HEK293 (cell line): ENCODE results near the gene DZIP1.

Experiments
- CTCF ChIA-PET: fragments of 350-600 bp; formaldehyde crosslinking; extraction: SDS; loops from one replicate; lab custom pipeline; 2021; ENCODE audit warnings: antibody characterized with exemption; lab: Yijun Ruan, JAX
- POLR2A ChIA-PET: fragments of 300-600 bp; formaldehyde crosslinking; extraction: SDS; loops from one replicate; lab custom pipeline; 2020; ENCODE audit warnings: antibody characterized with exemption, inconsistent platforms; lab: Yijun Ruan, JAX
- H3K27ac ChIP-seq: fragments of 200-500 bp; sonication (Bioruptor generic); 2 replicates; pipeline ENCODE4 v1.5.1; 2014; ENCODE audit warnings: low read depth, low read length, control low read depth, inconsistent platforms; ENCODE audit errors: extremely low read depth
- H3K36me3 ChIP-seq, 2 experiments: fragments of 200-500 bp in 1 of 2; sonication (Bioruptor generic) in 1 of 2; 1 replicate in 1 of 2; 2 replicates in 1 of 2; pipeline ENCODE4 v1.5.1; 2014 to 2017; ENCODE audit warnings: inconsistent platforms in 2 of 2, low read length in 2 of 2; ENCODE audit not compliant: control insufficient read depth in 2 of 2, insufficient read depth in 1 of 2
- H3K4me1 ChIP-seq: fragments of 200-500 bp; sonication (Bioruptor generic); 2 replicates; pipeline ENCODE4 v1.5.1; 2014; ENCODE audit warnings: mild to moderate bottlenecking, low read length, inconsistent platforms; ENCODE audit not compliant: control insufficient read depth, insufficient read depth
- H3K4me3 ChIP-seq: 2 replicates; pipeline ENCODE4 v1.5.1; 2011; ENCODE audit warnings: low read depth, mild to moderate bottlenecking, control low read depth, low read length, moderate library complexity
- H3K9me3 ChIP-seq: fragments of 200-500 bp; sonication (Bioruptor generic); 2 replicates; pipeline ENCODE4 v1.5.1; 2014; ENCODE audit warnings: low read depth, low read length, inconsistent platforms; ENCODE audit not compliant: control insufficient read depth, insufficient read depth
- BCL11B ChIP-seq: fragments of 450-650 bp; formaldehyde crosslinking; IDR thresholded peaks from 2 replicates; pipeline ENCODE4 v1.5.1; 2016; ENCODE audit warnings: low read depth, missing biosample characterization, missing genetic modification characterization
- GLIS2 ChIP-seq: fragments of 450-650 bp; formaldehyde crosslinking; IDR thresholded peaks from 2 replicates; pipeline ENCODE4 v1.5.1; 2016; ENCODE audit warnings: missing biosample characterization, missing genetic modification characterization
- HOXC10 ChIP-seq: sonication (generic); formaldehyde crosslinking; IDR thresholded peaks from 2 replicates; pipeline ENCODE4 v1.8.1; 2023; ENCODE audit warnings: mild to moderate bottlenecking, missing genetic modification reagents
- PRDM1 ChIP-seq: fragments of 450-650 bp; formaldehyde crosslinking; IDR thresholded peaks from 2 replicates; pipeline ENCODE4; 2016; ENCODE audit warnings: missing biosample characterization, missing genetic modification characterization
- SETDB1 ChIP-seq: IDR thresholded peaks from one replicate; pipeline ENCODE4 v1.6.1; 2017; ENCODE audit warnings: mild to moderate bottlenecking, low read length, moderate library complexity, mixed read lengths; ENCODE audit not compliant: insufficient read length
- SP2 ChIP-seq: fragments of 450-650 bp; formaldehyde crosslinking; IDR thresholded peaks from 2 replicates; pipeline ENCODE4 v1.5.1; 2016; ENCODE audit warnings: missing biosample characterization, missing genetic modification characterization
- ZBTB17 ChIP-seq: fragments of 450-650 bp; formaldehyde crosslinking; IDR thresholded peaks from 2 replicates; pipeline ENCODE4 v1.5.1; 2016; ENCODE audit warnings: missing biosample characterization, missing genetic modification characterization
- ZBTB20 ChIP-seq: fragments of 450-650 bp; formaldehyde crosslinking; IDR thresholded peaks from 2 replicates; pipeline ENCODE4 v1.5.1; 2016; ENCODE audit warnings: missing biosample characterization, missing genetic modification characterization
- ZBTB7A ChIP-seq: fragments of 450-650 bp; formaldehyde crosslinking; IDR thresholded peaks from 2 replicates; pipeline ENCODE4 v1.5.1; 2016; ENCODE audit warnings: low read depth, missing biosample characterization, missing genetic modification characterization
- ZFP69B ChIP-seq: fragments of 450-650 bp; formaldehyde crosslinking; IDR thresholded peaks from 2 replicates; pipeline ENCODE4 v1.5.1; 2016; ENCODE audit warnings: missing biosample characterization, missing genetic modification characterization
- ZNF132 ChIP-seq: fragments of 450-650 bp; formaldehyde crosslinking; IDR thresholded peaks from 2 replicates; pipeline ENCODE4 v1.5.1; 2017; ENCODE audit warnings: missing biosample characterization, missing genetic modification characterization, borderline replicate concordance
- ZNF133 ChIP-seq: fragments of 450-650 bp; formaldehyde crosslinking; IDR thresholded peaks from 2 replicates; pipeline ENCODE4 v1.5.1; 2016; ENCODE audit warnings: missing biosample characterization, missing genetic modification characterization
- ZNF146 ChIP-seq: fragments of 450-650 bp; formaldehyde crosslinking; IDR thresholded peaks from 2 replicates; pipeline ENCODE4 v1.5.1; 2016; ENCODE audit warnings: missing biosample characterization, missing genetic modification characterization
- ZNF169 ChIP-seq: fragments of 450-650 bp; formaldehyde crosslinking; IDR thresholded peaks from 2 replicates; pipeline ENCODE4 v1.5.1; 2016; ENCODE audit warnings: missing biosample characterization, missing genetic modification characterization
- ZNF211 ChIP-seq: fragments of 450-650 bp; formaldehyde crosslinking; IDR thresholded peaks from 2 replicates; pipeline ENCODE4 v1.5.1; 2016; ENCODE audit warnings: low read depth, missing biosample characterization, missing genetic modification characterization
- ZNF221 ChIP-seq: fragments of 450-650 bp; formaldehyde crosslinking; IDR thresholded peaks from 2 replicates; pipeline ENCODE4 v1.5.1; 2017; ENCODE audit warnings: missing biosample characterization, missing genetic modification characterization, borderline replicate concordance
- ZNF248 ChIP-seq: fragments of 450-650 bp; formaldehyde crosslinking; IDR thresholded peaks from 2 replicates; pipeline ENCODE4 v1.5.1; 2017; ENCODE audit warnings: missing biosample characterization, missing genetic modification characterization
- ZNF266 ChIP-seq: fragments of 450-650 bp; formaldehyde crosslinking; IDR thresholded peaks from 2 replicates; pipeline ENCODE4 v1.5.1; 2016; ENCODE audit warnings: missing biosample characterization, missing genetic modification characterization, low read depth
- ZNF341 ChIP-seq: fragments of 450-650 bp; formaldehyde crosslinking; IDR thresholded peaks from 2 replicates; pipeline ENCODE4; 2016; ENCODE audit warnings: low read depth, missing biosample characterization, missing genetic modification characterization
- ZNF501 ChIP-seq: fragments of 450-650 bp; formaldehyde crosslinking; IDR thresholded peaks from 2 replicates; pipeline ENCODE4 v1.5.1; 2016; ENCODE audit warnings: missing biosample characterization, missing genetic modification characterization
- ZNF544 ChIP-seq: fragments of 450-650 bp; formaldehyde crosslinking; IDR thresholded peaks from 2 replicates; pipeline ENCODE4 v1.5.0; 2017; ENCODE audit warnings: missing biosample characterization, missing genetic modification characterization
- ZNF561 ChIP-seq: fragments of 450-650 bp; IDR thresholded peaks from 2 replicates; pipeline ENCODE4 v1.5.1; 2018; ENCODE audit warnings: missing biosample characterization, missing genetic modification characterization, borderline replicate concordance
- ZNF768 ChIP-seq: fragments of 450-650 bp; formaldehyde crosslinking; IDR thresholded peaks from 2 replicates; pipeline ENCODE4 v1.5.1; 2018; ENCODE audit warnings: missing biosample characterization, mild to moderate bottlenecking, missing genetic modification characterization
- ZSCAN23 ChIP-seq: fragments of 450-650 bp; formaldehyde crosslinking; IDR thresholded peaks from 2 replicates; pipeline ENCODE4 v1.5.1; 2016; ENCODE audit warnings: missing biosample characterization, missing genetic modification characterization
- TF ChIP-seq, protein P1 (sequence below): fragments of 450-650 bp; formaldehyde crosslinking; IDR thresholded peaks from 2 replicates; pipeline ENCODE4 v1.5.1; 2016; ENCODE audit warnings: missing biosample characterization, missing genetic modification characterization, borderline replicate concordance

DZIP1 gene

DNA sequence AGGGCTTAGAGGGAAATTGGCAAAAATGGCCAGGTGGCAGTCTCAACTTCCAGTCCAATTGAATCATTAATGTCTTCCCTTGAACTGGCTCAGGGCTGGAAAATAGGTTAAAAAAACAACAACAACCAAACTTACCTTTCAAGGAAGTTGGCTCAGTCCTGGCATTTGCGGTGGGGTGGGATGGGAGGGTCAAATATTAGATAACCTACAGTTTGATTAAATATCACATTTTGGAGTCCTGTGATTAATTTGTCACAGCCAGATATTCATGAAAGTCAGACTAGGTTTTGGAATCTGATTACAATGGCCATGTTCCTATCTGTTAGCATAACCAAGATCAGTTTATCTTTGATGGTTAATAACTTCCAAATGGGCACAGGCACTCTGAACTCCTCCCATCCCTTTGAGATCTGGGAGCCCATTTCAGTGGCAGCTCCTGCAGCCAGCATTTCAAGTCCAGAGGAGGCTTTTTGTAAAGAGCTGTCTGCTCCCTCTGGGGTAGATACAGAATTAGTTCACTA lies 7.8 kb upstream of the DZIP1 start:
- POLR2A ChIA-PET: no interaction called here
- no peaks in the 10 kb centered on the region for H3K36me3 ChIP-seq
- TF ChIP-seq ZNF211 (tag by site-specific recombination) (no peak), ZSCAN23 (no peak), ZNF501 (no peak), ZNF341 (tag by site-specific recombination) (no peak), HOXC10 (CRISPR knock-in tag) (no peak), ZNF544 (tag by site-specific recombination) (no peak), ZNF561 (tag by site-specific recombination) (no peak), SETDB1 (no peak), ZNF266 (tag by site-specific recombination) (no peak), ZNF146 (tag by site-specific recombination) (no peak)
- H3K4me1 ChIP-seq: no peaks in the 10 kb centered on the region
- no peak overlapping the region for H3K4me3 ChIP-seq
- H3K27ac ChIP-seq: no peak overlapping the region
- CTCF ChIA-PET: interaction anchor here (0.9 kb wide), 1 partner anchor 28 kb away, joined by 3 read pairs; no protein-coding TSS in a partner anchor
- H3K9me3 ChIP-seq: no peaks in the 10 kb centered on the region

DNA sequence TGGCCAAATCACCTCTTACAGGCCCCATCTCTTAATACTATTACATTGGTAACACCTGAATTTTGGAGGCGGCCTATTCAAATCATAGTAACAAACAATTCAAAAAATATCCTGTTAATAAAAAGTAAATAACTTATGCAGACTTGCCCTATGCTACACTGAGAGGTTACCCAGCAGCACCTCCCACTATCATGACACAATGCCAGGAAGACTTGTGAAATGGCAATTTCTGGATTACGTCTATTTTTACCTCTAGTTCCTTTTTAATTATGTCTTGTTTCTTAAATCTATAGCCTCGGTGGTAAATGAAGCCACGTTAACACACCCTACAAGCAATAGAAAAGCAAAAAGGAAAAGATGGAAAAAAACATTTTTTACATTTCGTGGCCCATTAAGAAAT lies 6.2 kb upstream of the DZIP1 start:
- Histone ChIP-seq H3K4me1 (no peaks in the 10 kb centered on the region), H3K36me3 (no peaks in the 10 kb centered on the region), H3K4me3 (no peak overlapping the region), H3K9me3 (no peaks in the 10 kb centered on the region), H3K27ac (no peak overlapping the region)
- ChIA-PET POLR2A (no interaction called here), CTCF (no interaction called here)
- TF ChIP-seq ZBTB20 (tag by site-specific recombination) (no peak), ZNF169 (tag by site-specific recombination) (no peak), ZNF248 (tag by site-specific recombination) (no peak), GLIS2 (tag by site-specific recombination) (no peak)

DNA sequence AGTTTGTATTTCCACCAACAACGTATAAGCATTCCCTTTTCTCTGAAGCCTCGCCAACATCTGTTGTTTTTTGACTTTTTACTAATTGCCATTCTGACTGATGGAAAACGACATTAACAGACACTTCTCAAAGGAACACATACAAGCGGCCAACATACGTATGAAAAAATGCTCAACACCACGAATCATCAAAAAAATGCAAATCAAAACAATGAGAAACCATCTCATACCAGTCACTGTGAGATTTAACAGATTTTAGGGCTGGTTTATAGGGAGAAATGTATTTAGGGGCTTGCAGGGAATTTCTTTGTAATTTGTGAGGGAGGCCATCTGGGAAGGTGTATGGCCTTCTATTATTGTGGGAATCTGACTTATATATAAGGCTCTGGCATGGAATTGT lies 2.8 kb upstream of the DZIP1 start:
- POLR2A ChIA-PET: no interaction called here
- CTCF ChIA-PET: interaction anchor here (0.7 kb wide), 1 partner anchor 187 kb away, joined by 3 read pairs; no protein-coding TSS in a partner anchor

DNA sequence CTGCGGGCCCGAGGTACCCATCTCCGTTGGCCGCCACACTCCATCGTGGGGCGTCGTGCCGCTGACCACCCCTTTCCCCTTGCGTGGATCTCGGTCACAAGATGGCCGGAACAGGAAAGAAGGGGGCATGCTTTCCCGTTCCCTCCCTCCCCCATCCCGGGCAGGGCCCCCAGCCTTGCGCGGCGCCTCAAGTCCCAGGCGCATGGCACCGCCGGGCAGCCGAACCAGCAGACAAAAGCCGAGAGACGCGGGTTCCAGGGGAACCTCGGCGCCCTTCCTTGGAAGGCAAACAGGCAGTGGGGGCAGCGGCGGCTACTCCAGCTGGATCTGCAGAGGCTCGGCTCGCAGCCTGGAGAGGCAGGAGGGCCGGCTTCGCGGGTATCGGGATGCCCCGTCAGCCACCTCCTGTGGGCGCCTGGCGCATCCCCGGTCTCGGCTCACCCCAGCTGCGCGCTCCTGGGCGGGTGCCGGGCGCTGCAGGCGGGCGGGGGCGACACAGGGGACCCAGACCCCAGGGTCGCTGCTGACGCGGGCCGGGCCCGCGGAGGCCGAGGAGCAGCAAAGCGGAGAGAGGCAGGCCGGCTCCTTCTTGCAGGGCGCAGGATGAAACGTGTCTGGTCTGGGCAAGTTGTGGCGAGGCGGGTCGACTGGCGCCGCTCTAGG lies 439 bp downstream of the DZIP1 start:
- ChIA-PET CTCF (interaction anchor here (0.5 to 1.1 kb wide), 4 partner anchors 11 to 1321 kb away, joined by 3 read pairs; no protein-coding TSS in a partner anchor), POLR2A (interaction anchor here (0.6 to 1.4 kb wide), 11 partner anchors 8 to 350 kb away, joined by 3 to 19 read pairs (median 3); partner anchors contain the start of gene DNAJC3)
- Histone ChIP-seq H3K27ac (peak overlapping the region; percentile 82; the same call in 1 of the 2 replicates), H3K4me1 (no peaks in the 10 kb centered on the region), H3K4me3 (peak overlapping the region; percentile 63), H3K9me3 (no peaks in the 10 kb centered on the region), H3K36me3 (peaks cover 12 to 24% of the 10 kb centered on the region in 2 experiments; a peak in 2 of 3 replicates)
- TF ChIP-seq ZBTB7A (tag by site-specific recombination) (peak; percentile 50; the same call in 1 of the 2 replicates), ZBTB17 (tag by site-specific recombination) (peak; percentile 53; the same call in 1 of the 2 replicates), ZFP69B (tag by site-specific recombination) (peak; percentile 13; the same call in 1 of the 2 replicates), ZNF132 (no peak), BCL11B (no peak), SP2 (tag by site-specific recombination) (peak; percentile 77), ZNF221 (no peak)
- TF ChIP-seq, protein P1, sequence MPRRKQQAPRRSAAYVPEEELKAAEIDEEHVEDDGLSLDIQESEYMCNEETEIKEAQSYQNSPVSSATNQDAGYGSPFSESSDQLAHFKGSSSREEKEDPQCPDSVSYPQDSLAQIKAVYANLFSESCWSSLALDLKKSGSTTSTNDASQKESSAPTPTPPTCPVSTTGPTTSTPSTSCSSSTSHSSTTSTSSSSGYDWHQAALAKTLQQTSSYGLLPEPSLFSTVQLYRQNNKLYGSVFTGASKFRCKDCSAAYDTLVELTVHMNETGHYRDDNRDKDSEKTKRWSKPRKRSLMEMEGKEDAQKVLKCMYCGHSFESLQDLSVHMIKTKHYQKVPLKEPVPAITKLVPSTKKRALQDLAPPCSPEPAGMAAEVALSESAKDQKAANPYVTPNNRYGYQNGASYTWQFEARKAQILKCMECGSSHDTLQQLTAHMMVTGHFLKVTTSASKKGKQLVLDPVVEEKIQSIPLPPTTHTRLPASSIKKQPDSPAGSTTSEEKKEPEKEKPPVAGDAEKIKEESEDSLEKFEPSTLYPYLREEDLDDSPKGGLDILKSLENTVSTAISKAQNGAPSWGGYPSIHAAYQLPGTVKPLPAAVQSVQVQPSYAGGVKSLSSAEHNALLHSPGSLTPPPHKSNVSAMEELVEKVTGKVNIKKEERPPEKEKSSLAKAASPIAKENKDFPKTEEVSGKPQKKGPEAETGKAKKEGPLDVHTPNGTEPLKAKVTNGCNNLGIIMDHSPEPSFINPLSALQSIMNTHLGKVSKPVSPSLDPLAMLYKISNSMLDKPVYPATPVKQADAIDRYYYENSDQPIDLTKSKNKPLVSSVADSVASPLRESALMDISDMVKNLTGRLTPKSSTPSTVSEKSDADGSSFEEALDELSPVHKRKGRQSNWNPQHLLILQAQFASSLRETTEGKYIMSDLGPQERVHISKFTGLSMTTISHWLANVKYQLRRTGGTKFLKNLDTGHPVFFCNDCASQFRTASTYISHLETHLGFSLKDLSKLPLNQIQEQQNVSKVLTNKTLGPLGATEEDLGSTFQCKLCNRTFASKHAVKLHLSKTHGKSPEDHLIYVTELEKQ (tag by site-specific recombination): no peak

More for the DNA sequence above, 2.8 kb upstream of the DZIP1 start:
- peaks cover 0 to 3% of the 10 kb centered on the region in 2 experiments; a peak in 1 of 3 replicates for H3K36me3 ChIP-seq
- H3K9me3 ChIP-seq: no peaks in the 10 kb centered on the region
- no peak overlapping the region for H3K27ac ChIP-seq
- TF ChIP-seq ZNF768 (tag by site-specific recombination) (no peak), PRDM1 (tag by site-specific recombination) (no peak), ZNF133 (tag by site-specific recombination) (no peak), ZNF146 (tag by site-specific recombination) (no peak), ZBTB7A (tag by site-specific recombination) (no peak)
- H3K4me1 ChIP-seq: no peaks in the 10 kb centered on the region
- no peak overlapping the region for H3K4me3 ChIP-seq
